ENCODE measurements around the gene DIMT1.

DNA sequence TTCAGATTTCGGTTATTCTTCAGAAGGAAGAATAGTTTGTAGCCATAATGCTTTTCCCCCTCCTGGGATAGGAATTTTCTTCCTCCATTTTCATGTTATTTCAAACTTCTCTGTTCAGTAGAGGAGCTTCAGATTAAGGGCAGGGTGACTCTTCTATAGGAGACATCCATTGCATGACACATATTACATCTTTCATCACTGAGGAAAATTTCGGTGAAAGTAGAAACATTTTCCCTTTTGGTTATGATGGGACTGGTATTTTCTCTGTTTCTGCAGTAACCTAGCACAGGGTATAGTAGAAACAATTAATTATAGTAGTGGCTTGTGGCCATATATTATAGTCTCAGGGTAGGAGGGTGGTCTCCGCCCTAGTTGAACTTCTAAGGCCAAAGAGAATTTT is 10.0 kb upstream of the DIMT1 start:
- TF ChIP-seq, protein P1, sequence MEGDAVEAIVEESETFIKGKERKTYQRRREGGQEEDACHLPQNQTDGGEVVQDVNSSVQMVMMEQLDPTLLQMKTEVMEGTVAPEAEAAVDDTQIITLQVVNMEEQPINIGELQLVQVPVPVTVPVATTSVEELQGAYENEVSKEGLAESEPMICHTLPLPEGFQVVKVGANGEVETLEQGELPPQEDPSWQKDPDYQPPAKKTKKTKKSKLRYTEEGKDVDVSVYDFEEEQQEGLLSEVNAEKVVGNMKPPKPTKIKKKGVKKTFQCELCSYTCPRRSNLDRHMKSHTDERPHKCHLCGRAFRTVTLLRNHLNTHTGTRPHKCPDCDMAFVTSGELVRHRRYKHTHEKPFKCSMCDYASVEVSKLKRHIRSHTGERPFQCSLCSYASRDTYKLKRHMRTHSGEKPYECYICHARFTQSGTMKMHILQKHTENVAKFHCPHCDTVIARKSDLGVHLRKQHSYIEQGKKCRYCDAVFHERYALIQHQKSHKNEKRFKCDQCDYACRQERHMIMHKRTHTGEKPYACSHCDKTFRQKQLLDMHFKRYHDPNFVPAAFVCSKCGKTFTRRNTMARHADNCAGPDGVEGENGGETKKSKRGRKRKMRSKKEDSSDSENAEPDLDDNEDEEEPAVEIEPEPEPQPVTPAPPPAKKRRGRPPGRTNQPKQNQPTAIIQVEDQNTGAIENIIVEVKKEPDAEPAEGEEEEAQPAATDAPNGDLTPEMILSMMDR (IDR thresholded peaks at IDR 0.05; ENCODE audit: low read depth, low read length), result no peak
- no peak for TF ChIP-seq EZH2phosphoT487 (IDR thresholded peaks at IDR 0.05; ENCODE audit: low read depth)

Measured in OCI-LY3 (cell line).